H9 (cell line): ENCODE results near the gene GRAMD1C. TPM values are rescaled to one million over a fixed set of nuclear protein-coding genes. Genes with fewer than 3 reads are reported as not detected.
A peak's percentile ranks its signal among the peaks of the same experiment; 100 is the strongest.

Source experiments
- DNase-seq: peaks from one replicate; pipeline ENCODE4 v3.0.0-alpha.2; 2017
- H2AFZ ChIP-seq: one replicate; pipeline ENCODE4 v1.6.1; 2013; ENCODE audit warnings: mild to moderate bottlenecking, low read length, control low read depth, moderate library complexity
- H2AK5ac ChIP-seq: 2 replicates; pipeline ENCODE4 v1.6.1; 2013; ENCODE audit warnings: low read length, control low read depth, mixed read lengths; ENCODE audit not compliant: insufficient read length
- H2BK120ac ChIP-seq: one replicate; pipeline ENCODE4 v1.6.1; 2013; ENCODE audit warnings: low read depth, mild to moderate bottlenecking, low read length, control low read depth, inconsistent platforms; ENCODE audit not compliant: poor library complexity, severe bottlenecking
- H2BK12ac ChIP-seq: 2 replicates; pipeline ENCODE4 v1.6.1; 2013; ENCODE audit warnings: low read length, control low read depth, mixed read lengths, low read depth; ENCODE audit not compliant: insufficient read length
- H2BK15ac ChIP-seq: 2 replicates; pipeline ENCODE4 v1.6.1; 2013; ENCODE audit warnings: low read depth, low read length, control low read depth
- H2BK20ac ChIP-seq: one replicate; pipeline ENCODE4 v1.6.1; 2013; ENCODE audit warnings: low read depth, mild to moderate bottlenecking, low read length, control low read depth, inconsistent platforms; ENCODE audit not compliant: poor library complexity, severe bottlenecking
- H2BK5ac ChIP-seq: 2 replicates; pipeline ENCODE4 v1.6.1; 2013; ENCODE audit warnings: low read length, control low read depth, mixed read lengths; ENCODE audit not compliant: insufficient read length
- H3K14ac ChIP-seq: 2 replicates; pipeline ENCODE4 v1.6.1; 2013; ENCODE audit warnings: low read length, control low read depth; ENCODE audit not compliant: insufficient read depth
- H3K18ac ChIP-seq: 2 replicates; pipeline ENCODE4 v1.6.1; 2013; ENCODE audit warnings: low read depth, mild to moderate bottlenecking, mixed read lengths, low read length, control low read depth; ENCODE audit not compliant: insufficient read length
- H3K23ac ChIP-seq: 2 replicates; pipeline ENCODE4 v1.6.1; 2013; ENCODE audit warnings: low read length, control low read depth, mixed read lengths, low read depth; ENCODE audit not compliant: insufficient read length
- H3K23me2 ChIP-seq: 2 replicates; pipeline ENCODE4 v1.6.1; 2013; ENCODE audit warnings: low read depth, mild to moderate bottlenecking, mixed read lengths, low read length, control low read depth; ENCODE audit not compliant: insufficient read length, poor library complexity, severe bottlenecking
- H3K27ac ChIP-seq: 2 replicates; pipeline ENCODE4 v1.5.1; 2013; ENCODE audit warnings: low read length, control low read depth, mixed read lengths, low read depth; ENCODE audit not compliant: insufficient read length
- H3K27me3 ChIP-seq: 2 replicates; pipeline ENCODE4 v1.6.1; 2013; ENCODE audit warnings: low read length, control low read depth, inconsistent platforms; ENCODE audit not compliant: insufficient read depth
- H3K4ac ChIP-seq: 2 replicates; pipeline ENCODE4 v1.6.1; 2013; ENCODE audit warnings: low read depth, mild to moderate bottlenecking, control low read depth, inconsistent platforms, low read length, moderate library complexity
- H3K4me1 ChIP-seq: 2 replicates; pipeline ENCODE4 v1.6.1; 2013; ENCODE audit warnings: low read length, control low read depth, inconsistent platforms; ENCODE audit not compliant: insufficient read depth
- H3K4me2 ChIP-seq: 2 replicates; pipeline ENCODE4 v1.6.1; 2013; ENCODE audit warnings: low read length, control low read depth, mixed read lengths; ENCODE audit not compliant: insufficient read length, insufficient read depth
- H3K56ac ChIP-seq: 2 replicates; pipeline ENCODE4 v1.6.1; 2013; ENCODE audit warnings: low read depth, mild to moderate bottlenecking, mixed read lengths, low read length, control low read depth; ENCODE audit not compliant: insufficient read length
- H3K79me1 ChIP-seq: 2 replicates; pipeline ENCODE4 v1.6.1; 2013; ENCODE audit warnings: low read depth, mild to moderate bottlenecking, moderate library complexity, low read length, control low read depth, inconsistent platforms; ENCODE audit not compliant: insufficient read depth, poor library complexity, severe bottlenecking
- H3K79me2 ChIP-seq: 2 replicates; pipeline ENCODE4 v1.6.1; 2013; ENCODE audit warnings: low read length, control low read depth, inconsistent platforms; ENCODE audit not compliant: insufficient read depth
- H3K9ac ChIP-seq: 2 replicates; pipeline ENCODE4 v1.6.1; 2013; ENCODE audit warnings: low read length, control low read depth, mixed read lengths; ENCODE audit not compliant: insufficient read length; ENCODE audit errors: extremely low read depth
- H3K9me3 ChIP-seq: one replicate; pipeline ENCODE4 v1.6.1; 2013; ENCODE audit warnings: low read depth, low read length, inconsistent platforms; ENCODE audit not compliant: control insufficient read depth
- H3T11ph ChIP-seq: one replicate; pipeline ENCODE4 v1.6.1; 2013; ENCODE audit warnings: mild to moderate bottlenecking, low read length, control low read depth, inconsistent platforms
- H4K20me1 ChIP-seq: one replicate; pipeline ENCODE4 v1.6.1; 2013; ENCODE audit not compliant: control insufficient read depth, insufficient read length, insufficient read depth
- H4K5ac ChIP-seq: 2 replicates; pipeline ENCODE4 v1.6.1; 2013; ENCODE audit warnings: low read depth, mild to moderate bottlenecking, mixed read lengths, low read length, control low read depth; ENCODE audit not compliant: insufficient read length
- H4K8ac ChIP-seq: replicated peaks from 2 replicates; pipeline ENCODE4 v1.6.1; 2013; ENCODE audit warnings: low read length, control low read depth, mixed read lengths, low read depth; ENCODE audit not compliant: insufficient read length
- H4K91ac ChIP-seq: 2 replicates; pipeline ENCODE4 v1.6.1; 2013; ENCODE audit warnings: low read depth, mild to moderate bottlenecking, moderate library complexity, mixed read lengths, low read length, control low read depth; ENCODE audit not compliant: insufficient read length
- H3K27ac Mint-ChIP-seq, 3 experiments: 2 replicates in 2 of 3; 3 replicates in 1 of 3; pipeline ENCODE4 v1.8.0; 2020 to 2021; ENCODE audit warnings: mixed read lengths in 3 of 3, mild to moderate bottlenecking in 1 of 3, moderate library complexity in 1 of 3
- H3K27me3 Mint-ChIP-seq: 2 replicates; pipeline ENCODE4 v1.8.0; 2021; ENCODE audit warnings: low read depth, mild to moderate bottlenecking, moderate library complexity, mixed read lengths
- H3K36me3 Mint-ChIP-seq, 3 experiments: 2 replicates in 2 of 3; 3 replicates in 1 of 3; pipeline ENCODE4 v1.8.0; 2020 to 2021; ENCODE audit warnings: low read depth in 3 of 3, mixed read lengths in 3 of 3; ENCODE audit not compliant: insufficient read depth in 1 of 3
- H3K4me1 Mint-ChIP-seq, 2 experiments: 2 replicates each; pipeline ENCODE4 v1.8.0; 2020; ENCODE audit warnings: mixed read lengths in 2 of 2
- H3K4me3 Mint-ChIP-seq, 2 experiments: 2 replicates in 1 of 2; 3 replicates in 1 of 2; pipeline ENCODE4 v1.8.0; 2020 to 2021; ENCODE audit warnings: mild to moderate bottlenecking in 2 of 2, mixed read lengths in 2 of 2, moderate library complexity in 1 of 2
- H3K9me3 Mint-ChIP-seq, 2 experiments: 2 replicates in 1 of 2; 3 replicates in 1 of 2; pipeline ENCODE4 v1.8.0; 2020; ENCODE audit warnings: mild to moderate bottlenecking in 2 of 2, mixed read lengths in 2 of 2, moderate library complexity in 1 of 2
- WGBS: extraction: QIAGEN DNeasy Blood & Tissue Kit; methylation state at CpG from one replicate; pipeline ENCODE4 v1.1.7; 2013; ENCODE audit warnings: missing lambda C conversion rate, low lambda C conversion rate, mixed read lengths; ENCODE audit not compliant: insufficient read length; ENCODE audit errors: extremely low coverage; 5-methylcytosine and 5-hydroxymethylcytosine counted together
- total RNA-seq: library from RNA; stranded (reverse); gene quantifications from 2 replicates; pipeline ENCODE4 v1.2.1, GENCODE V29; 2021
- TF ChIP-seq, protein P1 (sequence below): fragments of 200-600 bp; sonication (generic); conservative IDR thresholded peaks from 3 replicates; pipeline ENCODE4 v1.8.0; 2021; ENCODE audit warnings: antibody characterized with exemption, mild to moderate bottlenecking

Gene GRAMD1C
- total RNA-seq, 1 experiment from 2014 or later = 1.8 TPM

DNA sequence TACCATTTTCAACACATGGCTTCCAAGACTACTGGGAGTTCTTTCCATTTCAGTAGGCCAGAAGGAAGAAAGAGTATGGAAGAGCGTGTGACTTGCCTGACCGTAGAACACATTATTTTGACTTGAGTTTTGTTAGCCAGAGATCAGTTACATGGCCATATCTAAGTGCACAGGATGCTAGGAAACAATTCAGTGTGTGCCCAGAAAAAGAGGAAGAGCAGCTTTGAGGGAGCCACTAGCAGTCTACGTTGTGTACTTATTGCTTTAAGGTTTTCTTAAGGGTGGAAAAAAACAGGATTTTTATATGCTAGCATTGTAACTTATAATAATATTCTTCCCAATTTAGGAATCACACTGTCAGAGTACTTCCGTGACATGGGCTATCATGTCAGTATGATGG, 44.1 kb upstream of the GRAMD1C start:
- H3K9me3 Mint-ChIP-seq = no peaks in the 10 kb centered on the region; a peak in 1 of 5 replicates
- no peaks in the 10 kb centered on the region for H4K20me1 ChIP-seq
- peaks cover 2 to 44% (median 15%) of the 10 kb centered on the region in 3 experiments; a peak in 5 of 7 replicates for H3K36me3 Mint-ChIP-seq
- no peak overlapping the region for H4K8ac ChIP-seq
- H2BK5ac ChIP-seq = no peak overlapping the region
- no CpG with 5 or more reads among the region's 4 CpGs for WGBS
- no peaks in the 10 kb centered on the region for H3K4me1 ChIP-seq
- H3K9me3 ChIP-seq = no peaks in the 10 kb centered on the region
- no peak for DNase-seq
- peak overlapping the region in 1 of 3 experiments; percentile 13; a peak in 1 of 7 replicates for H3K27ac Mint-ChIP-seq
- no peak overlapping the region for H3K14ac ChIP-seq
- no peaks in the 10 kb centered on the region for H3K4me1 Mint-ChIP-seq
- H4K5ac ChIP-seq = no peak overlapping the region
- no peaks in the 10 kb centered on the region for H3K27me3 ChIP-seq
- H2BK12ac ChIP-seq = no peak overlapping the region
- no peak overlapping the region for H2BK20ac ChIP-seq
- no peak overlapping the region for H3K23ac ChIP-seq
- H3K56ac ChIP-seq = no peak overlapping the region
- TF ChIP-seq, protein P1, sequence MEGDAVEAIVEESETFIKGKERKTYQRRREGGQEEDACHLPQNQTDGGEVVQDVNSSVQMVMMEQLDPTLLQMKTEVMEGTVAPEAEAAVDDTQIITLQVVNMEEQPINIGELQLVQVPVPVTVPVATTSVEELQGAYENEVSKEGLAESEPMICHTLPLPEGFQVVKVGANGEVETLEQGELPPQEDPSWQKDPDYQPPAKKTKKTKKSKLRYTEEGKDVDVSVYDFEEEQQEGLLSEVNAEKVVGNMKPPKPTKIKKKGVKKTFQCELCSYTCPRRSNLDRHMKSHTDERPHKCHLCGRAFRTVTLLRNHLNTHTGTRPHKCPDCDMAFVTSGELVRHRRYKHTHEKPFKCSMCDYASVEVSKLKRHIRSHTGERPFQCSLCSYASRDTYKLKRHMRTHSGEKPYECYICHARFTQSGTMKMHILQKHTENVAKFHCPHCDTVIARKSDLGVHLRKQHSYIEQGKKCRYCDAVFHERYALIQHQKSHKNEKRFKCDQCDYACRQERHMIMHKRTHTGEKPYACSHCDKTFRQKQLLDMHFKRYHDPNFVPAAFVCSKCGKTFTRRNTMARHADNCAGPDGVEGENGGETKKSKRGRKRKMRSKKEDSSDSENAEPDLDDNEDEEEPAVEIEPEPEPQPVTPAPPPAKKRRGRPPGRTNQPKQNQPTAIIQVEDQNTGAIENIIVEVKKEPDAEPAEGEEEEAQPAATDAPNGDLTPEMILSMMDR = no peak
- H3K79me2 ChIP-seq = no peaks in the 10 kb centered on the region
- H3K79me1 ChIP-seq = no peaks in the 10 kb centered on the region
- no peak overlapping the region for H3K4ac ChIP-seq
- no peak overlapping the region for H3K4me2 ChIP-seq
- H4K91ac ChIP-seq = no peak overlapping the region
- H2BK15ac ChIP-seq = no peak overlapping the region
- H3K27me3 Mint-ChIP-seq = no peaks in the 10 kb centered on the region
- H3K27ac ChIP-seq = no peak overlapping the region
- no peak overlapping the region for H3T11ph ChIP-seq
- H3K18ac ChIP-seq = no peak overlapping the region
- no peak overlapping the region for H3K4me3 Mint-ChIP-seq
- no peak overlapping the region for H3K9ac ChIP-seq
- H3K23me2 ChIP-seq = no peaks in the 10 kb centered on the region
- H2BK120ac ChIP-seq = no peak overlapping the region
- H2AFZ ChIP-seq = no peak overlapping the region
- no peak overlapping the region for H2AK5ac ChIP-seq
